H4 (cell line): ENCODE results near the gene HDAC1. TPM values are rescaled to one million over a fixed set of nuclear protein-coding genes. Genes with fewer than 3 reads are reported as not detected.
"Not testable (repeated sequence)": the region's sequence is repeated elsewhere in the genome, so short reads cannot be mapped to it uniquely, and the experiment has no call there.

Experiments used
- DNase-seq: peaks from one replicate; pipeline ENCODE4 v3.0.0-alpha.2; 2015; ENCODE audit warnings: low spot score
- total RNA-seq: library from RNA; depleted of rRNA; stranded (reverse); fragments of >200 nt; shearing (Covaris generic); gene quantifications from 2 replicates; pipeline ENCODE4 v1.2.3, GENCODE V29; 2014

HDAC1 gene
- total RNA-seq, 1 experiment from 2014 or later, result 126 TPM

DNA sequence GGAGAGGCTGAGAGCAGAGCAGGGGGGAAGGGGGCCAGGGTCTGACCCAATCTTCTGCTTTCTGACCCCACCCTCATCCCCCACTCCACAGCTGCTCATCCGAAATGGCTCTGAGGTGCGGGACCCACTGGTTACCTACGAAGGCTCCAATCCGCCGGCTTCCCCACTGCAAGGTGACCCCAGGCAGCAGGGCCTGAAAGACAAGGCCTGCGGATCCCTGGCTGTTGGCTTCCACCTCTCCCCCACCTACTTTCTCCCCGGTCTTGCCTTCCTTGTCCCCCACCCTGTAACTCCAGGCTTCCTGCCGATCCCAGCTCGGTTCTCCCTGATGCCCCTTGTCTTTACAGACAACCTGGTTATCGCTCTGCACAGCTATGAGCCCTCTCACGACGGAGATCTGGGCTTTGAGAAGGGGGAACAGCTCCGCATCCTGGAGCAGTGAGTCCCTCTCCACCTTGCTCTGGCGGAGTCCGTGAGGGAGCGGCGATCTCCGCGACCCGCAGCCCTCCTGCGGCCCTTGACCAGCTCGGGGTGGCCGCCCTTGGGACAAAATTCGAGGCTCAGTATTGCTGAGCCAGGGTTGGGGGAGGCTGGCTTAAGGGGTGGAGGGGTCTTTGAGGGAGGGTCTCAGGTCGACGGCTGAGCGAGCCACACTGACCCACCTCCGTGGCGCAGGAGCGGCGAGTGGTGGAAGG is 17.1 kb upstream of the HDAC1 start:
- no peak for DNase-seq

DNA sequence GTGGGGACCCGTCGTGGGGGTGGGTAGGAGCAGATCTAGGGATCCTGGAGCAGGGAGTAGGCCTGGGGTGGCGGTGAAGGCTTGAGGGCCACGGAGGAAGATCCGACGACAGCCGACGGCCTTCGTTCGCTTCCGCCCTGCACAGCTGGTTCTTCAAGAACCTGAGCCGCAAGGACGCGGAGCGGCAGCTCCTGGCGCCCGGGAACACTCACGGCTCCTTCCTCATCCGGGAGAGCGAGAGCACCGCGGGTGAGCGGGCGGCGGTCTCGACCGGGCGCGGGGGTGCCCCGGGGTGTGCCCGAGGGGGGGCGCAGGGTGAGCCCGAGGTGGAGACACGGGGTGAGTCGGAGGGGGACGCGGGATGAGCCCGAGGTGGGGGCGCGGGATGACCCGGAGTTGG is 16.5 kb upstream of the HDAC1 start:
- DNase-seq, result no peak

DNA sequence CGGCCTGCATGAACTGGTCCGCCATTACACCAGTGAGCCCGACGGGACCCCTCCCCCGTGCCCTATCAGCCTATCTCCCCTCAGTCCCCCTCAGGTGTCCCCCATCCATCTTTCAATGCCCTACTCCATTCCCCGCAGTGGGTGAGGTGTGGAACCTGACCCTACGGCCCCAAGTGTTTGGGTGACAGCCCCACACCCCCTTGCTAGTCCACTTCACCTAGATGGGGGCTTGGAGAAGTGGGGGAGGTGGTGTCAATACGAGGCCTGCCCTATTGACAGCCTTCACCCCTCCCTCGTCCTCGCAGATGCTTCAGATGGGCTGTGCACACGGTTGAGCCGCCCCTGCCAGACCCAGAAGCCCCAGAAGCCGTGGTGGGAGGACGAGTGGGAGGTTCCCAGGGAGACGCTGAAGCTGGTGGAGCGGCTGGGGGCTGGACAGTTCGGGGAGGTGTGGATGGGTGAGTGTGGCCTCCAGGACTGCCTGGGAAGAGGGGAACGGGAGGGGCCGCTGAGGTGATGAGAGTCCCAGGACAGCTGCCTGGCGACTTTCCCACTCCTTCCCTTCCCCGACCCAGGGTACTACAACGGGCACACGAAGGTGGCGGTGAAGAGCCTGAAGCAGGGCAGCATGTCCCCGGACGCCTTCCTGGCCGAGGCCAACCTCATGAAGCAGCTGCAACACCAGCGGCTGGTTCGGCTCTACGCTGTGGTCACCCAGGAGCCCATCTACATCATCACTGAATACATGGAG is 15.7 kb upstream of the HDAC1 start:
- no peak for DNase-seq

DNA sequence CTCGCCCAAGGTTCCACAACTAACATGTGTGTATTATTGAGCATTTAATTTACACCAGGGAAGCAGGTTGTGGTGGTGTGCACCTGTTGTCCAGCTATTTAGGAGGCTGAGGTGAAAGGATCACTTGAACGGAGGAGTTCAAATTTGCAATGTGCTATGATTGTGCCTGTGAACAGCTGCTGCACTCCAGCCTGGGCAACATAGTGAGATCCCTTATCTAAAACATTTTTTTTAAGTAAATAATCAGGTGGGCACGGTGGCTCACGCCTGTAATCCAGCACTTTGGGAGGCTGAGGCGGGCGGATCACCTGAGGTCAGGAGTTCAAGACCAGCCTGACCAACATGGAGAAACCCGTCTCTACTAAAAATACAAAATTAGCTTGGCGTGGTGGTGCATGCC is 7.1 kb upstream of the HDAC1 start:
- DNase-seq, result not testable (repeated sequence)

DNA sequence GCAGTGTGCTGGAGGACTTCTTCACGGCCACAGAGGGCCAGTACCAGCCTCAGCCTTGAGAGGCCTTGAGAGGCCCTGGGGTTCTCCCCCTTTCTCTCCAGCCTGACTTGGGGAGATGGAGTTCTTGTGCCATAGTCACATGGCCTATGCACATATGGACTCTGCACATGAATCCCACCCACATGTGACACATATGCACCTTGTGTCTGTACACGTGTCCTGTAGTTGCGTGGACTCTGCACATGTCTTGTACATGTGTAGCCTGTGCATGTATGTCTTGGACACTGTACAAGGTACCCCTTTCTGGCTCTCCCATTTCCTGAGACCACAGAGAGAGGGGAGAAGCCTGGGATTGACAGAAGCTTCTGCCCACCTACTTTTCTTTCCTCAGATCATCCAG is 6.2 kb upstream of the HDAC1 start:
- no peak for DNase-seq

DNA sequence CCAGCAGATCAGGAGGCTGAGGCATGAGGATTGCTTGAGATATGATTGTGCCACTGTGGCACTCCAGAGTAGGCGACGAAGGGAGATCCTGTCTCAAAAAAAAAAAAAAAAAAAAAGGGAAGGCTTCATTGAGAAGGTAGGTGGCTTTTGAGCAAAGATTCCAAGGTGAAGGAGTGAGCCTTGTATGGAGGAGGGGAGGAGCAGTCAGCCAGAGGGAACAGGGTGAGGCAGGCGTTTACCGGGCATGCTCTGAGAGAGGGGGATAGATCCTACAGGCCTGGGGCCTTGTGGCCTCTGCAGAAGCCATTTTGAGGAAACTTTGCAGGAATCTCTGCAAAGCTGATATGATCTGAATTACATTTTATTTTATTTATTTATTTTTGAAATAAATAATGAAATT is 5.1 kb upstream of the HDAC1 start:
- DNase-seq, result no peak

DNA sequence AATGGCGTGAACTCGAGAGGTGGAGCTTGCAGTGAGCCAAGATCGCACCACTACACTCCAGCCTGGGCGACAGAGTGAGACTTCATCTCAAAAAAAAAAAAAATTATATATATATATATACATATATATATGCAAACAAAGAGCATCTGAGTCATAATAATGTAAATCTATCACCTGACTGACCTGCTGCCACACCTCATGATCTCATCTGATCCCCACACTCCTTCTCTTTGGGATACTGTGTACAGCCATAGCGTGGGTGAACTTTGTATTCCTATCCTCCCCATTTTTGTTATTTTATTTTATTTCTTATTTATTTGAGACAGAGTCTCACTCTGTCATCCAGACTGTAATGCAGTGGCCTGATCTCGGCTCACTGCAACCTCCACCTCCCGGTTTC is 2.6 kb upstream of the HDAC1 start:
- no peak for DNase-seq

DNA sequence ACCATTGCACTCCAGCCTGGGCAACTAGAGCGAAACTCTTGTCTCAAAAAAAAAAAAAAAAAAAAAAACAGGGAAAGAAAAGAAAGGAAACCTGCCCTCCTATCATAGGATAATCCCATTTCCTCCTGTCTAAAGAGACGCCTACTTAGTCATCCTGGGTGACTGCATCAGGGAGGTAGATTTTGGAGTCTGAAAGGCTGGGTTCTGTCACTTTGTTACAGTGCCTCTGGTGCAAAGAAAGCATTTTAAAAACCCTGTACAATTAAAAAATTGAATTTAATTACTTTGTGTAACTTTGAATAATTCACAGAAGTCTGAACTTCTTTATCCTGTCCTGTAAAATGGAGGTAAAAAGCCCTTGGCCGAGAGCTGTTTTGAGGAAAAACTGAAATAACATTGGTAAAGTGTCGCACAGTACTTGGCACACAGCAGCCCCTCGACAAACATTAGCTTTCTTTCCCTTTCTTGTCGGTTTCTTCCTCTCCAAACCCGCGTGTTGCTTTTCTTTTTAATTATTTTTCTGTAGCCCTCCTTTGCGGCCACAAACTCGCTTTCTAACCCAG is 657 bp upstream of the HDAC1 start:
- DNase-seq, result peak; percentile 69

DNA sequence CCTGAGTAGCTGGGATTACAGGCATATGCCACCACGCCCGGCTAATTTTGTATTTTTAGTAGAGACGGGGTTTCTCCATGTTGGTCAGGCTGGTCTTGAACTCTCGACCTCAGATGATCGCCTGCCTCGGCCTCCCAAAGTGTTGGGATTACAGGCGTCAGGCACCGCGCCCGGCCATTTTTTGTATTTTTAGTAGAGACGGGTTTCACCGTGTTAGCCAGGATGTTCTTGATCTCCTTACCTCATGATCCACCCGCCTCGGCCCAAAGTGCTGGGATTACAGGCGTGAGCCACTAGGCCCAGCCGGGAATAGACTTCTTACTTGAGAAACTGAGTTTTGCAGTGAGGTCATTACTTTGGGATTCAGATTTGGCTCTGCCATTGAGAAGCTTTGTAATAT is 6.3 kb downstream of the HDAC1 start:
- DNase-seq, result not testable (repeated sequence)

DNA sequence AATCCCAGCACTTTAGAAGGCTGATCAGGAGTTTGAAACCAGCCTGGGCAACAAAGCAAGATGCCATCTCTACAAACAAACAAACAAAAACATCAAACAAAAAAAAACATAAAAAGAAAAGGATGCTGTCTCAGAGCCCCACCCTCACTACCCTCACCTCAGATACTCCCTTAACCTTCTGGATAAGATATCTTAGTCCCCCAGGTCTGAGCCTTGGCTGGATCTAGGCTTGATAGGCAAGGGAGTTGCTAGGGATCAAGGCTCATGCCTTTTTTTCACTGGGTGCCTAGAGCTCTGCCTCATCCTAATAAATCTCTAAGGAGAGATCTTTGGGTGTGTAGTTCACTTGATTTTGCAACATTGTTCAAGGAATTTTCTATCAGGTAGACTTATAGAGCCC is 7.4 kb downstream of the HDAC1 start:
- no peak for DNase-seq

DNA sequence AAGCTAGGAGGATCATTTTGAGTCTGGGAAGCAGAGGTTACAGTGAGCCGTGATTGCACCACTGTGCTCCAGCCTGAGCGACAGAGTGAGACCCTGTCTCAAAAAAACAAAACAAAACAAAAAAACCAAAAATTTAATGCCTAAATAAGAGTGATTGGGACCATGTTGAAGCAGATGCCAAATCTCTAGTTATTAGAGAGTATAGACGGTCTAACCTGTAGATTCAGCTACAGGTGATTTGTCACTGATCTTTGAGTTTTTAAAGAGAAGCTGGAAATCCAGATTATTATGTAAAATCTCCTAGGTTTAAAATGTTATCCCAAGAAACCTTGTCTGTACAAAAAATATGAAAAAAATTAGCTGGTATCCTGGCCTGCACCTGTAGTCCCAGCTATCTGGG is 11.5 kb downstream of the HDAC1 start:
- no peak for DNase-seq

DNA sequence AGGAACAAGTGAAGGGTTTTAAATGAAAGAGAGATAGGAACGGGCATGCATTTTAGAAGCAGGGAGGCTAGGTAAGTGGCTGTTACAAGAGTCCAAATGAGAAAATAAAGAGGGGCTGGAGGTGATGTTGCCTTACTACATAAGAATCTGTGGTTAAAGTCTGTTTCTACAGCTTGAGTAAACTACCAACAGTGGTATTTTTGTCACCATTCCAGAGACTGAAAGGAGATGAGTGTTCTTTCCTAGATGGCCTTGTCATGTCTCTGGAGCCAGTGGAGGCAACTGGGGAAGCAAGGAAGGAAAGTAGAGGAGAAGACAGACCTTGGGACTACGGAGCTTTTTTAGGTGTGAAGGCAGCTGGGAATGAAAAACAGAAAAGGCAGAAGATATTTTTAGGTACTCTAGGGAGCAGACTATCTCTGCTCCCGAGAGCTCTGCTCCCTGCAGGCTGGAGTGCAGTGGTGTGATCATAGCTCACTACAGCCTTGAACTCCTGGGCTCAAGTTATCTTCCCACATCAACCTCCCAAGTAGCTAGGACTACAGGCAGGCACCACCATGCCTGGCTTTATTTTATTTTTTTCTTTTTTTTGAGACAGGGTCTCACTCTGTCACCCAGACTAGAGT is 12.2 kb downstream of the HDAC1 start:
- DNase-seq, result no peak

DNA sequence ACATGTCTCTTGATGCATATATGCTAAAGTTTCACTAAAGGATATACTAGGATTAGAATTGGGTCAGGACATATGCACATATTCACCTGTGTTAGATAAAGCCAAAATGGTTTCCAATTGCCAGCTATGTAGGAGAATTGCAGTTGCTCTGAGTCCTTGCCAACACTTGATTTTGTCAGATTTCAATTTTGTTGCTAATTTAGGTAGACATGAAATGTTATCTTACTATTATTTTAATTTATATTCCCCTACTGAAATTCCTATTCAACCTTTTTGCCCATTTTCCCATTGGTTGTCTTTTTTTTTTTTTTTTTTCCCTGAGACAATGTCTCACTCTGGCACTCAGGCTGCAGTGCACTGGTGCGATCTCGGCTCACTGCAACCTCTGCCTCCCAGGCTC is 13.4 kb downstream of the HDAC1 start:
- no peak for DNase-seq

DNA sequence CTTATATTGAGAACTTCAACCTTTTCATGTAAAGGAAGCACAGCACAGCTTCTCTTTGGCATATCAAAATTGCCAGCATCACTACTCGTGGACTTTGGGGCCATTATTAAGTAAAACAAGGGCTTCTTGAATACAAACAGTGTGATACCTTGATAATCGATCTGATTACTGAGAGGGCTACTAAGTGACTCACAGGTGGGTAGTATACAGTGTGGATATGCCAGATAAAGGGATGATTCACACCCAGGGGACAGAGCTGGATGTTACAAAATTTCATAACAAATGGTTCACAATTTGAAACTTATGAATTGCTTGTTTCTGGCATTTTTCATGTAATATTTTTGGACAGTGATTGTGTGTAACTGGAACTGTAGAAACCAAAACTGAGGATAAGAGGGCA is 15.4 kb downstream of the HDAC1 start:
- no peak for DNase-seq

DNA sequence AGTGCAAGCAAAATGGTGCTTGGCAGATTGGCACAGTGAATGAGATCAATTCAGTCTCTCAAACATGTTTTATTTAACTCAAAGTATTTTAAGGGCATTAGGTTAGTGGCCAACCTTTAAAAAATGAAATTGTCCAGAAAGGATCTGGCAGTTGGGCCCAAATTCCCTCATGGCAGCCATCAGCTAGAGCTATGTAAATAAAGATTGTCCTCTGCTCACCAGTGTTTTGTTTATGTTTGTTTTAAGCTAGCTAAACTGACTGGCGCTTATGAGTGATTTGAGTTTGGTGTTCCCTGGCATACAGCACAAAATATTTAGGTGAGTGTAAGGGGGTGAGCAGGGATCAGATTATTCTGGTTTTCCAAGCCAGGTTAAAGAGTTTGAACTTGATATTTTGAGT is 18.1 kb downstream of the HDAC1 start:
- DNase-seq, result no peak

DNA sequence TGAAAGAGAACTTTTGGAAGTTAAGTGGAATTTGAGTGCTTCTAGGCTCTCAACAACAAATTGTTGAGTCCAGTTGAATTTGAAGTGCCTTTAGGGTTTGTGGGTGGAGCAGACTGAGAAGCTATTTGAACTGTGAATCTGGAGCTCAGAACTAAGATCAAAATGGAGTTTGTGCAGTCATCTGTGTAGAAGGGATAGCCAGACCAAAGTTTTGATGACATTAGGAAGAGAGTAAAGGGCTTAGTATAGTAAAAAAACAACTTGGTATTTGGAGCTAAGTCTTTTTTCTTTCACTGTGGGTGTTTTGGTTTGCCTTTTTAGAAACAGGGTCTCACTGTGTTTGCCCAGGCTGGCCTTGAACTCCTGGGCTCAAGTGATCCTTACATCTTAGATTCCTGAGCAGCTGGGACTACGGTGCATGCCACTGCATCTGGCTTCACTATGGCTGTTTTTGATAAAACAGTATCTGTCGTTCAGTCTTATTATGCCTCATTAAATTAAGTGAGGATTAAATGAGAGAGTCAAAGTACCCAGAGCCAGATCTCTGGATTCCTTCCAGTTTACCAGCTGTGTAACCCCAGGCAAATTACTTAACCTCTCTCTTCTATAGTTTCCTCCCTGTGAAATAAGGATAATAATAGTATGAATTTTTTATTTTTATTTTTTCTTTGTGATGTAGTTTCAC is 20.0 kb downstream of the HDAC1 start:
- DNase-seq, result no peak

DNA sequence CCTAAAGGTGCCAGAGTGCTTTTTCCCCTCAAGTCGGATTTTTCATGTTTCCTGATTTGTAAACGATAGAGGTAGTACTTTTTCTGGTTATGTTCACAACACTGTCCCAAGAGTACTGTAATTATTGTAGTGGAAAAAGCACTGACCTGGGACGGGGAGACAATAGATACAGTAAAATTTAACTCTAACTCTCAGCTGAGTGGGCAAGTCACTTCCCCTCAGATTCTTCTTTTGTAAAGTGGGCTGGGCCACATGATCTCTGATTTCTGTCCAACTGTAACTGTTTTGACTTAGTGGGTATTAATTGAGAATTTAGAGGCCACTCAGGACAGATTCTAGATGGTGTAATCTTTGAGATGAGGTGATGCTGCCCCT is 25.0 kb downstream of the HDAC1 start:
- DNase-seq, result no peak

DNA sequence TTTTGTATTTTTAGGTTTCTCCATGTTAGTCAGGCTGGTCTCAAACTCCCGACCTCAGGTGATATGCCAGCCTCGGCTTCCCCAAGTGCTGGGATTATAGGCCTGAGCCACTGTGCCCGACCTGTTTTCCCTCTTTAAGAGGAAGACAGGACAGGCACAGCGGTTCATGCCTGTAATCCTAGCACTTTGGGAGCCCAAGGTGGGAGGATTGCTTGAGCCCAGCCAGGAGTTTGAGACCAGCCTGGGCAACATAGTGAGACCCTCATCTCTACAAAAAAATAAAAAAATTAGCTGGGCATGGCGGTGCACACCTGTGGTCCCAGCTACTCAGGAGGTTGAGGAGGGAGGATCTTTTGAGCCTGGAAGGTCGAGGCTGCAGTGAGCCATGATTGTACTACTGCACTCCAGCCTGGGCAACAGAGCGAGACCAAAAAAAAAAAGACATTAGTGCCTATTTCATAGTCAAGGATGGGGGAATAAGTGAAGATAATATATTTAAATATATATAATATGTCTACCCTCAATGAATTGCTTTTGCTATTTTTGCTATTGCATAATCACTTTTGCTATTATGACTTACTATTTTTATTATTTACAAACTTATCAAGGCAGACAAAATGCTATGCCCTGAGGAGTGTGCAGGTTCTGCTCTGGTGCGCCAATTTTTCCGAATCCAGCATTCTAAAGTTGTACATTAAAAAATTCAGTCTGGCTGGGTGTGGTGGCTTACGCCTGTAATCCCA is 26.4 kb downstream of the HDAC1 start:
- DNase-seq, result no peak

DNA sequence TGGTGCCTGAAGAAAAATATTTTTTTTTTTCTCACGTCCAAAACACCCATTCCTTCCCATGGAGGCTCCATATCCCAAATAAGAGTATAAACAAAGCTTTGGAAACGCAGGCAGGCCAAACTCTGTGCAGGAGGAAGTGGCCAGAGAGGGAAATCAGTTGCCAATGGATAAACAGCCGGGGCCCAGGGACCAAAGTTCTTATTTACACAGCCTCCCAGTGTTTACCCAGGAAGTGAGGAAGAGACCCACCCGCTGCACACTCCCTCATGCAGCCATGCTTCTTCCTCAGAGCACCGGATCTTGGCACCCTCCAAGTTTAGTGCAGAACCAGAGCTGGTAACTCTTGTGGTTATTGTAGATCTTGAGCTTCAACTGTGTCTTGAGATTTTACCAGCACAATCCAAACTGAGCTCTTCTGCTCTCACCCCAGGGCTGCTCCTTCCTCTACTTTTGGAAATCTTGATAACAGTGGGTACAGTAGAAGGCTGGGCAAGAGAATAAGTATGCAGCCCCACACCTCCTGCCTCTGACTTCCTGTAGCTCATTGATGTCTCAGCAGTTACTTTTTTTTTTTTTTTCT is 29.9 kb downstream of the HDAC1 start:
- DNase-seq, result no peak

DNA sequence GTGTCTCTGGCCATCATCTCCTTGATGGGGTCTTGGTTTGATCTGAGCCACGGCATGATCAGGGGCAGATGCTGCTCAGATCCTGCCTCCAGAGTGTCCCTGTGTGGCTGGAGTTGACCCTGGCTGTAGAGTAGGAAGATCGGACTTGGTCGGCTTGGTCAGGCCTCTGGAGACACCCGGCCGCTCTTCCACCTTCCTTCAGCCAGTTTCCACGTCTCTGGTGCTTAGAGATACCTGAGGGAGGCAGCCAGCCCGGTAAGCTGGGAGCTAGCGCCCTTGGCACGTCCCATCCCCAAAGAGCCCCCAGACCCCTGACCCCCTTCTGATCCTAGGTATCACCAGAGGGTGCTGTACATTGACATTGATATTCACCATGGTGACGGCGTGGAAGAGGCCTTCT is 35.3 kb downstream of the HDAC1 start:
- DNase-seq, result no peak

DNA sequence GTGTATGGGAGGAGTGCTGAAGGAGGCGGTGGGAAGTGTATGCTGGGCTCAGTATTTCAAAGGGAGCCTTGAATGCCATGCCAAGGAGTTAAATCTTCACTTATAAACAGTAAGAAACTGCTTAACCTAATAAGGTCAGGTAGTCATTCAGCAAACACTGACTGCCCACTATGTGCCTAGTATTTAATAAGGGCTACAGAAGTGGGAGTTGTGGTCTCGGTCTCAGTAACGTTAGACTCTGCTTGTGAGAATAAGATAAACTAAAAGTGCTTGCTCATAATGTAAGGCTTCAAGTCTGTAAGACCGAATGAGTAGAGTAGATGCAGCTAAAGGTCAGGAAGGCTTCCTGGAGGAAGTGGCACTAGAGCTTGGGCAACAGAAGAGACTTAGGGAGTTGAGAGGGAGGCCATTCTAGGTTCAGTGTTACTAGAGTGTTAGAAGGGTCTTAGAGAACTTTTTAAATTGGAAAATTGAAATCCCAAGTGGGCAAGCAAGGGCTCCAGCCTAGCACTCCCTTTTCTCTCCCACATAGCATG is 38.1 kb downstream of the HDAC1 start:
- no peak for DNase-seq
